Thymus (tissue), 11 donors: ENCODE data around the gene INTS1. TPM values are rescaled to one million over a fixed set of nuclear protein-coding genes. Genes with fewer than 3 reads are reported as not detected.

Experiments
- DNase-seq, 9 donors: peaks; one replicate each; pipeline ENCODE4 v3.0.0-alpha.2; 2013; ENCODE audit warnings: low spot score in 9 of 9, low read depth in 6 of 9, missing footprints in 1 of 9
- H3K27ac ChIP-seq, 2 donors: one replicate each; pipeline ENCODE4 v1.5.1; 2013; ENCODE audit warnings: control low read depth in 1 of 2, low read depth in 1 of 2, low read length in 1 of 2, mild to moderate bottlenecking in 1 of 2, moderate library complexity in 1 of 2
- H3K27me3 ChIP-seq, 2 donors: one replicate each; pipeline ENCODE4 v1.5.1; 2013; ENCODE audit warnings: low read length in 1 of 2; ENCODE audit not compliant: control insufficient read depth in 2 of 2, insufficient read depth in 1 of 2
- H3K36me3 ChIP-seq, 2 donors: one replicate each; pipeline ENCODE4 v1.5.1; 2013; ENCODE audit warnings: low read length in 1 of 2, mild to moderate bottlenecking in 1 of 2, moderate library complexity in 1 of 2; ENCODE audit not compliant: control insufficient read depth in 2 of 2, insufficient read depth in 2 of 2
- H3K4me1 ChIP-seq, 2 donors: one replicate each; pipeline ENCODE4 v1.5.1; 2013; ENCODE audit warnings: low read length in 2 of 2; ENCODE audit not compliant: control insufficient read depth in 2 of 2, insufficient read depth in 2 of 2
- H3K4me3 ChIP-seq, 2 donors: one replicate each; pipeline ENCODE4 v1.5.1; 2013; ENCODE audit warnings: low read length in 2 of 2, control low read depth in 1 of 2, mild to moderate bottlenecking in 1 of 2
- H3K9me3 ChIP-seq, 2 donors: one replicate each; pipeline ENCODE4 v1.5.1; 2013; ENCODE audit warnings: low read length in 1 of 2, mild to moderate bottlenecking in 1 of 2; ENCODE audit not compliant: control insufficient read depth in 2 of 2, insufficient read depth in 1 of 2
- WGBS: extraction: QIAGEN DNeasy Blood & Tissue Kit; methylation state at CpG from one replicate; pipeline ENCODE4 v1.1.7; 2013; 5-methylcytosine and 5-hydroxymethylcytosine counted together
- polyA plus RNA-seq: library from polyadenylated mRNA; stranded (reverse); fragments of 200-250 nt; gene quantifications from one replicate; pipeline ENCODE4 v1.2.3, GENCODE V29; 2013
- total RNA-seq: library from RNA; stranded (reverse); fragments of 120-200 nt; gene quantifications from one replicate; pipeline ENCODE4 v1.2.4, GENCODE V29; 2013
- donor health status: healthy.

INTS1 gene
- total and polyA plus RNA-seq, 2 donors, result 19.6 to 287 TPM

DNA sequence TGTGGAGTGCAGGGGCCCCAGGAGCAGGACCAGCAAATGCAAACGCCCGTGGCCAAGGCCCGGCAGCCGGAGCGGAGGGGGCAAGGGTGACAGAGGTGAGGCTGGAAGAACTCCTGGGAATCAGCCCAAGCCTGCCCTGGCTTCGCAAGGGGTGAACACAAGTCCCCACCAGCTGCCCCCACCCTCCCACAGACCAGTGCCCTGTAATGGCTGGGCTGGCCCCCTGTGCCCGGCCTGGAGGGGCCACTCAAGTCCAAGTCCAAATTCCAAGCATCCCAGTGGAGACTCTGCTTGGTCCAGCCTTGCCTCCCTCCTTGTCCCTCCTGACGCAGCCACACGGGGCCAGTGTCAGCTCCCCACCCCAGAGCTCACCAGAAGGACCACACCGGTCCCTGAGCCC, 73.0 kb downstream of the INTS1 start:
- H3K9me3 ChIP-seq, result peaks cover 0 to 1% of the 10 kb centered on the region in 2 donors
- 81% methylated on average over 10 of the region's 10 CpGs for WGBS
- no peak overlapping the region for H3K4me3 ChIP-seq
- H3K36me3 ChIP-seq, result no peaks in the 10 kb centered on the region
- no peaks in the 10 kb centered on the region for H3K4me1 ChIP-seq
- H3K27me3 ChIP-seq, result peaks cover 5 to 40% of the 10 kb centered on the region in 2 donors
- DNase-seq, result no peak
- no peak overlapping the region for H3K27ac ChIP-seq

DNA sequence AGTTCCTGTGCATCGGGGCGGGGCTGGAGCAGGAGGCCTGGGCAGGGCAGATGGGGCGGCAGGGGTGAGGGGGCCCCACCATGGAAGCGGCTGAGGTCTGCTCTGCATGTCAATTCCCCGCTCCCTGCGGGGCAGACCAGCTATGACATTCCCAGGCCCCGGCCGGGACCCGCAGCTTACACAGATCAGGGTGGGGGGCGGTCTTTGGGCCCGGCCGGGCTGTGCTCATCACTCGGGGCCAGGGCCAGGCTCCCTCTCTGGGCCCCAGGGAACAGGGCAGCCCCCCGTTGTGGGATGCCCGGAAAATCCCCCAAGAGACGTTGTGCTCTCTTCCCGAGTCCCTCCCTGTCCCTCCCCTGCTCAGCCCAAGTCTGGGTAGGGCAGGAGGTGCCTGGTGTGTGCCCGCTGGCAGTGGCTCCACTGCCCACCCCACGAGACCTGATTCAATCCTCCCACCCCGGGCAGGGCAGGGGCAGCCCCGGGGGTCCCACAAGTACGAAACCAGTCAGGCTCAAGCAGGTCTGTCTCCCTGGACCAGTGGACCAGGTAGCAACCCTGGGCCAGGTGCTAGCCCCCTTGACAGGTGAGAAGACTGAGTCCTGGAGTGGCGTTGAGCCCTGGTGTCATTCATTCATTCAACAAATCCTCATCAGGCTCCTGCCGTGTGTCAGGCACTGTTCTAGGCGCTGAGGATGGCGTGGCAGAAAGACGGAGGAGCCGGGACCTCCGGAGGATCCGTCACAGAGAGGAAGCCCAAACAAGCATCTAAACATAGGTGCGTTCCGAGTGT, 73.9 kb downstream of the INTS1 start:
- H3K27ac ChIP-seq, result no peak overlapping the region
- peaks cover 0 to 1% of the 10 kb centered on the region in 2 donors for H3K9me3 ChIP-seq
- H3K27me3 ChIP-seq, result peaks cover 5 to 42% of the 10 kb centered on the region in 2 donors
- H3K4me1 ChIP-seq, result no peaks in the 10 kb centered on the region
- H3K4me3 ChIP-seq, result no peak overlapping the region
- DNase-seq, result no peak
- no peaks in the 10 kb centered on the region for H3K36me3 ChIP-seq
- 86% methylated on average over 32 of the region's 32 CpGs for WGBS

- 79% methylated on average over 20 of the region's 20 CpGs for WGBS
- H3K27me3 ChIP-seq, result peaks cover 5 to 46% of the 10 kb centered on the region in 2 donors
These were observed 75.2 kb downstream of the INTS1 start for GRCh38 chr7:1428941-1429501.

GRCh38 chr7:1427064-1427657, 77.0 kb downstream of the INTS1 start:
- peaks cover 0 to 1% of the 10 kb centered on the region in 2 donors for H3K9me3 ChIP-seq
- no peak overlapping the region for H3K27ac ChIP-seq
- 94% methylated on average over 13 of the region's 13 CpGs for WGBS
- no peak overlapping the region for H3K4me3 ChIP-seq
- H3K27me3 ChIP-seq, result peaks cover 2 to 48% of the 10 kb centered on the region in 2 donors
- no peaks in the 10 kb centered on the region for H3K36me3 ChIP-seq
- peaks cover 0 to 6% of the 10 kb centered on the region in 2 donors for H3K4me1 ChIP-seq
- no peak for DNase-seq

More at GRCh38 chr7:1428941-1429501, 75.2 kb downstream of the INTS1 start:
- no peaks in the 10 kb centered on the region for H3K4me1 ChIP-seq
- H3K36me3 ChIP-seq, result no peaks in the 10 kb centered on the region
- peaks cover 0 to 1% of the 10 kb centered on the region in 2 donors for H3K9me3 ChIP-seq
- DNase-seq, result no peak
- H3K27ac ChIP-seq, result no peak overlapping the region
- H3K4me3 ChIP-seq, result no peak overlapping the region

- WGBS, result 96% methylated on average over 15 of the region's 15 CpGs
- Histone ChIP-seq H3K36me3 (no peaks in the 10 kb centered on the region), H3K4me1 (peaks cover 0 to 6% of the 10 kb centered on the region in 2 donors), H3K4me3 (no peak overlapping the region), H3K9me3 (peaks cover 0 to 1% of the 10 kb centered on the region in 2 donors), H3K27me3 (peaks cover 2 to 47% of the 10 kb centered on the region in 2 donors), H3K27ac (no peak overlapping the region)
- no peak for DNase-seq
These were observed 77.7 kb downstream of the INTS1 start for GRCh38 chr7:1426474-1426873.

GRCh38 chr7:1425292-1426136, 78.7 kb downstream of the INTS1 start:
- 83% methylated on average over 18 of the region's 18 CpGs for WGBS
- no peak for DNase-seq
- H3K4me3 ChIP-seq, result no peak overlapping the region

DNA sequence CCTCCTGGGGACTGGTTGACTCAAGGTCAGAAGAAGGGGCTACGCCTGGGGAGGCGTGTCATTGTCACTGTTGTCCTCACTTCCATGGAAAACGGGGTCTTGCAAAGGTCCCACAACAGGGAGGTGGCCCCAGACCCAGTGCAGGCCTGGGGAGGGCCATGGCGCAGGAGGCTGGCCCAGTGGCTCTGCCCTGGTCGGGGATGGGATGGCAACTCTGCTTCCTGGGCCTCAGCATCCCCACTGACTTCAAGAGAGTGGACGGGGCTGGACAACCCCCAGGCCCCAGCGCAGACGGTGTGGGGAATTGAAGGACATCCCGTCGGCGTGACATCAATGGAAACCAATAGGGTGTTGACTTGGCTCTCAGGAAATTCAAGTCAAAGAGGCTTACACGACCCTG, 80.1 kb downstream of the INTS1 start:
- no peak overlapping the region for H3K4me3 ChIP-seq
- peaks cover 0 to 6% of the 10 kb centered on the region in 2 donors for H3K4me1 ChIP-seq
- peaks cover 2 to 28% of the 10 kb centered on the region in 2 donors for H3K27me3 ChIP-seq
- no peak overlapping the region for H3K27ac ChIP-seq
- H3K36me3 ChIP-seq, result no peaks in the 10 kb centered on the region
- no peaks in the 10 kb centered on the region for H3K9me3 ChIP-seq
- 94% methylated on average over 12 of the region's 12 CpGs for whole genome bisulfite sequencing
- no peak for DNase-seq

More at GRCh38 chr7:1425292-1426136, 78.7 kb downstream of the INTS1 start:
- Histone ChIP-seq H3K27me3 (peaks cover 2 to 40% of the 10 kb centered on the region in 2 donors), H3K27ac (no peak overlapping the region), H3K4me1 (peaks cover 0 to 6% of the 10 kb centered on the region in 2 donors), H3K9me3 (no peaks in the 10 kb centered on the region), H3K36me3 (no peaks in the 10 kb centered on the region)

DNA sequence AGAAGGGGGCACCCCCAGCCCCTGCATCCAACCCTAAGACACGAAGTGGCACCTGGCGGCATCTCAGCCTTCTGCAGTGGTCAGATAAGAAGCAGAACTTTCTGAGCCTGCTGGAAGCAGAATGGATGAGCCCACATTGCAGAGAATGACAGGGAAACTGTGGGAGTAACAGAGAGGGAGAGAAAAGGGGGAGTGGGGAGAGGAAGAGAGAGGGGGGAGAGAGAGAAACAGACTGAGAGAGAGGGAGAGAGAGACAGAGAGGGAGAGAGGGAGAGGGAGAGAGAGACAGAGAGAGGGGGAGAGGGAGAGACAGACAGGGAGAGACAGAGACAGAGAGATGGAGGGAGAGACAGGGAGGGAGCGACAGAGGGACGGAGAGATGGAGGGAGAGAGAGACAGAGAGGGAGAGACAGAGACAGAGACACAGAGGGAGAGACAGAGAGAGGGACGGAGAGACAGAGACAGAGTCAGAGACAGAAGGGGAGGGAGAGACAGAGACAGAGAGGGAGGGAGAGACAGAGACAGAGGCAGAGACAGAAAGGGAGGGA, 80.9 kb downstream of the INTS1 start:
- Histone ChIP-seq H3K4me3 (no peak overlapping the region), H3K9me3 (no peaks in the 10 kb centered on the region), H3K4me1 (peaks cover 0 to 6% of the 10 kb centered on the region in 2 donors), H3K27me3 (peaks cover 2 to 28% of the 10 kb centered on the region in 2 donors), H3K27ac (no peak overlapping the region), H3K36me3 (no peaks in the 10 kb centered on the region)
- DNase-seq, result no peak
- 65% methylated on average over 5 of the region's 5 CpGs for WGBS
